Caco-2 (cell line): Measurements from ENCODE around the gene TTLL8. TPM values are rescaled to one million over a fixed set of nuclear protein-coding genes. Genes with fewer than 3 reads are reported as not detected.

Experiments
- BruUV-seq: library from RNA; stranded (reverse); fragments of 400-500 nt; replicated peaks from 2 replicates; lab custom pipeline; 2021; lab: Mats Ljungman, UMichigan
- CTCF ChIA-PET: fragments of 300-600 bp; sonication (Branson Sonifier 250); formaldehyde crosslinking; loops from one replicate; lab custom pipeline; 2022; ENCODE audit warnings: antibody characterized with exemption; lab: Charles Lee
- POLR2A ChIA-PET: fragments of 300-600 bp; sonication (Branson Sonifier 250); formaldehyde crosslinking; loops from one replicate; lab custom pipeline; 2022; ENCODE audit warnings: antibody characterized with exemption; lab: Charles Lee
- DNase-seq, 2 experiments: peaks; one replicate each; pipeline versions ENCODE4 v3.0.0 to v3.0.0-alpha.2; 2020 to 2022
- H3K27me3 ChIP-seq: replicated peaks from 2 replicates; pipeline ENCODE4 v1.6.0; 2011; ENCODE audit warnings: low read length; ENCODE audit not compliant: control insufficient read depth, insufficient read depth
- H3K36me3 ChIP-seq: 2 replicates; pipeline ENCODE4 v1.5.1; 2011; ENCODE audit warnings: low read length; ENCODE audit not compliant: control insufficient read depth, insufficient read depth
- H3K4me1 ChIP-seq: fragments of 250-450 bp; sonication (Bioruptor Pico); 2 replicates; pipeline ENCODE4 v1.5.1; 2020; ENCODE audit warnings: mild to moderate bottlenecking
- H3K4me3 ChIP-seq: 2 replicates; pipeline ENCODE4 v1.5.1; 2011; ENCODE audit warnings: low read depth, mild to moderate bottlenecking, control low read depth, low read length
- H3K9me3 ChIP-seq: fragments of 250-450 bp; sonication (Bioruptor Pico); 2 replicates; pipeline ENCODE4 v1.5.1; 2020; ENCODE audit warnings: mild to moderate bottlenecking, moderate library complexity
- H3K27ac Mint-ChIP-seq: one replicate; pipeline ENCODE4 v1.8.0; 2022; ENCODE audit warnings: mixed read lengths; ENCODE audit not compliant: unreplicated experiment
- H3K27me3 Mint-ChIP-seq: one replicate; pipeline ENCODE4 v1.8.0; 2022; ENCODE audit warnings: mixed read lengths; ENCODE audit not compliant: insufficient read depth, unreplicated experiment
- H3K36me3 Mint-ChIP-seq: one replicate; pipeline ENCODE4 v1.8.0; 2022; ENCODE audit warnings: mild to moderate bottlenecking, mixed read lengths; ENCODE audit not compliant: insufficient read depth, unreplicated experiment
- H3K4me1 Mint-ChIP-seq: one replicate; pipeline ENCODE4 v1.8.0; 2022; ENCODE audit warnings: low read depth, mixed read lengths; ENCODE audit not compliant: unreplicated experiment
- H3K4me3 Mint-ChIP-seq: one replicate; pipeline ENCODE4 v1.8.0; 2022; ENCODE audit warnings: mild to moderate bottlenecking, moderate library complexity, mixed read lengths; ENCODE audit not compliant: unreplicated experiment
- H3K9me3 Mint-ChIP-seq: one replicate; pipeline ENCODE4 v1.8.0; 2022; ENCODE audit warnings: mixed read lengths; ENCODE audit not compliant: unreplicated experiment
- intact Hi-C: fragments of 100-400 bp; cut with micrococcal nuclease; formaldehyde crosslinking; loops from one replicate; pipeline ENCODE4 v1.10.0; 2022; ENCODE audit not compliant: unreplicated experiment
- total RNA-seq: library from RNA; stranded (reverse); gene quantifications from 2 replicates; pipeline ENCODE4 v1.2.3, GENCODE V29; 2022
- TF ChIP-seq, protein P1 (sequence below), 2 experiments: fragments of 200-600 bp in 1 of 2; IDR thresholded peaks; 1 replicate in 1 of 2; 2 replicates in 1 of 2; pipeline versions ENCODE4 v1.5.1 to v1.8.0; 2011 to 2022; ENCODE audit warnings: antibody characterized with exemption in 1 of 2, control low read depth in 1 of 2, inconsistent platforms in 1 of 2, low read depth in 1 of 2, low read length in 1 of 2, mild to moderate bottlenecking in 1 of 2, moderate library complexity in 1 of 2; ENCODE audit not compliant: insufficient read depth in 1 of 2, severe bottlenecking in 1 of 2, unreplicated experiment in 1 of 2

Gene TTLL8
- total RNA-seq, 1 experiment from 2014 or later, result not detected

DNA sequence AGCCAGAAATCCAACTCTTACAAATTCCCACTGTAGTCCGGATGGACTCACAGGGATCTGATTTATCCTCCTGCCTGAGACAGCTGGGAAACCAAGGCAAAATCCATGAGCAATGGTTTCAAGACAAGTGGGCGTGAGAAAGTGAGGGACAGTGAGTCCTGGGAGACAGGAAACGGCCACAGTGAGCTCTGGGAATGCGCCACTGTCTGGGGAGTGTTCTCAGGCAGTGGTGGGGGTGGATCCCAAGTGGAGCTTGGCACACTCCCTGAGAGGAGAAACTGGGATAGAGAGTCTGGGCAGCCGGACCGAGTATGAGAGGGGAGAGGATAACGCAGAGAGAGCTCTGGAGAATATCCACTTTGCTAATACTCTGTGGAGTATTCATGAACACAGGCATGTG is 55.3 kb downstream of the TTLL8 start:
- H3K4me1 ChIP-seq, result no peaks in the 10 kb centered on the region; the same call in 1 of the 2 replicates
- no peak overlapping the region for H3K4me3 ChIP-seq
- H3K27ac Mint-ChIP-seq, result no peak overlapping the region
- no peaks in the 10 kb centered on the region for H3K36me3 ChIP-seq
- H3K27me3 ChIP-seq, result no peaks in the 10 kb centered on the region
- H3K9me3 ChIP-seq, result no peaks in the 10 kb centered on the region
- TF ChIP-seq, protein P1, sequence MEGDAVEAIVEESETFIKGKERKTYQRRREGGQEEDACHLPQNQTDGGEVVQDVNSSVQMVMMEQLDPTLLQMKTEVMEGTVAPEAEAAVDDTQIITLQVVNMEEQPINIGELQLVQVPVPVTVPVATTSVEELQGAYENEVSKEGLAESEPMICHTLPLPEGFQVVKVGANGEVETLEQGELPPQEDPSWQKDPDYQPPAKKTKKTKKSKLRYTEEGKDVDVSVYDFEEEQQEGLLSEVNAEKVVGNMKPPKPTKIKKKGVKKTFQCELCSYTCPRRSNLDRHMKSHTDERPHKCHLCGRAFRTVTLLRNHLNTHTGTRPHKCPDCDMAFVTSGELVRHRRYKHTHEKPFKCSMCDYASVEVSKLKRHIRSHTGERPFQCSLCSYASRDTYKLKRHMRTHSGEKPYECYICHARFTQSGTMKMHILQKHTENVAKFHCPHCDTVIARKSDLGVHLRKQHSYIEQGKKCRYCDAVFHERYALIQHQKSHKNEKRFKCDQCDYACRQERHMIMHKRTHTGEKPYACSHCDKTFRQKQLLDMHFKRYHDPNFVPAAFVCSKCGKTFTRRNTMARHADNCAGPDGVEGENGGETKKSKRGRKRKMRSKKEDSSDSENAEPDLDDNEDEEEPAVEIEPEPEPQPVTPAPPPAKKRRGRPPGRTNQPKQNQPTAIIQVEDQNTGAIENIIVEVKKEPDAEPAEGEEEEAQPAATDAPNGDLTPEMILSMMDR (IDR thresholded peaks at IDR 0.05; ENCODE audit: insufficient read depth in 1 of 2, low read depth in 1 of 2, low read length in 1 of 2, severe bottlenecking in 1 of 2, unreplicated experiment in 1 of 2), result no peak
- intact Hi-C loops, result no loop called here
- ChIA-PET CTCF (interaction anchor here (1.1 kb wide), 1 partner anchor 28 kb away, joined by 3 read pairs; no protein-coding TSS in a partner anchor), POLR2A (no interaction called here)
- no peaks in the 10 kb centered on the region for H3K27me3 Mint-ChIP-seq
- no TSS peak for BruUV-seq
- H3K4me1 Mint-ChIP-seq, result peaks cover 9% of the 10 kb centered on the region
- H3K4me3 Mint-ChIP-seq, result no peak overlapping the region
- no peaks in the 10 kb centered on the region for H3K36me3 Mint-ChIP-seq
- DNase-seq, result no peak
- H3K9me3 Mint-ChIP-seq, result no peaks in the 10 kb centered on the region

DNA sequence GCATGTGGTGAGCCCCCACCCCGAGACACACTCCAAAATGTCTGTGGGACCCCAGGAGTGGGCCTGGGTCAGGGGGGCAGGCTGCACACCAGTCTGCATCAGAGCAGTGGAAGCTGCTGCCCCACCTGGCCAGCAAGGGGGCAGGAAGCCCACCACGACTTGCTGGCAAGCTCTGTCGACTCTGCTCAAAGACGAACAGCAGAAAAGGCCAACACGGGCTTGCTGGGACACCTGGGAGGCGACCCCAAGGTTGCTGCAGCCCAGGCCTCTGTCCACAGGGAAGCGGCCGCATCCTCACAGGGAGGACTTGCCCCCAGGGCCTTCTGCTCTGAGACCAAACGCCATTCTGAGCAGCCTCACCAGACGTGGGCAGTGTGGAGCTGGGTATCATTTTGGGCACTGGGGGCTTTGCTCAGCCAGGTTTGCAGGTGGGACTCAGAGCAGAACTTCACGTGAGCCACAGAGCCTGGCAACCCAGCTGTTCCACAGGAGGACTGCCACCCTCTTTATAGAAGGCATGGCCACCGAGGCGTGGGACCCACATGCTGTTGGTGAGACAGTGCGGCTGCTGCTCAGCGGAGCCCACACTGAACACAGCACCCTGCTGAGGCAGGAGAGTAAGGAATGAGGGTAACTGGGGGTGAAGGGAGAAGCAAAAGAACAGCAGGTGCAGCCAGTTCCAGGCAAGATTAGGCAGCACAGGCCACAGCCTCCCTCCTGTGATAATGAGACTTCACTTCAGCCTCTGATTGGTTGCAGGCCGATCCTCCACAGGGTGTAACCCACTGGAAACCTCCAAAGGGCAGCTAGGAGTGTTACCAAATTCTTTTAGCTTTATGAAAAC is 56.5 kb downstream of the TTLL8 start:
- H3K4me3 Mint-ChIP-seq, result no peak overlapping the region
- H3K4me3 ChIP-seq, result no peak overlapping the region
- intact Hi-C loops, result no loop called here
- TF ChIP-seq, protein P1 (IDR thresholded peaks at IDR 0.05; ENCODE audit: insufficient read depth in 1 of 2, low read depth in 1 of 2, low read length in 1 of 2, severe bottlenecking in 1 of 2, unreplicated experiment in 1 of 2), result no peak
- no peaks in the 10 kb centered on the region for H3K36me3 Mint-ChIP-seq
- no peaks in the 10 kb centered on the region for H3K9me3 Mint-ChIP-seq
- H3K27ac Mint-ChIP-seq, result no peak overlapping the region
- H3K4me1 ChIP-seq, result no peaks in the 10 kb centered on the region; the same call in 1 of the 2 replicates
- no peaks in the 10 kb centered on the region for H3K9me3 ChIP-seq
- H3K36me3 ChIP-seq, result no peaks in the 10 kb centered on the region
- DNase-seq, result no peak
- no peaks in the 10 kb centered on the region for H3K27me3 ChIP-seq
- ChIA-PET CTCF (interaction anchor here (0.6 to 1.1 kb wide), 2 partner anchors 29 to 65 kb away, joined by 3 to 4 read pairs; no protein-coding TSS in a partner anchor), POLR2A (no interaction called here)
- no peaks in the 10 kb centered on the region for H3K27me3 Mint-ChIP-seq
- BruUV-seq, result no TSS peak
- peaks cover 9% of the 10 kb centered on the region for H3K4me1 Mint-ChIP-seq

DNA sequence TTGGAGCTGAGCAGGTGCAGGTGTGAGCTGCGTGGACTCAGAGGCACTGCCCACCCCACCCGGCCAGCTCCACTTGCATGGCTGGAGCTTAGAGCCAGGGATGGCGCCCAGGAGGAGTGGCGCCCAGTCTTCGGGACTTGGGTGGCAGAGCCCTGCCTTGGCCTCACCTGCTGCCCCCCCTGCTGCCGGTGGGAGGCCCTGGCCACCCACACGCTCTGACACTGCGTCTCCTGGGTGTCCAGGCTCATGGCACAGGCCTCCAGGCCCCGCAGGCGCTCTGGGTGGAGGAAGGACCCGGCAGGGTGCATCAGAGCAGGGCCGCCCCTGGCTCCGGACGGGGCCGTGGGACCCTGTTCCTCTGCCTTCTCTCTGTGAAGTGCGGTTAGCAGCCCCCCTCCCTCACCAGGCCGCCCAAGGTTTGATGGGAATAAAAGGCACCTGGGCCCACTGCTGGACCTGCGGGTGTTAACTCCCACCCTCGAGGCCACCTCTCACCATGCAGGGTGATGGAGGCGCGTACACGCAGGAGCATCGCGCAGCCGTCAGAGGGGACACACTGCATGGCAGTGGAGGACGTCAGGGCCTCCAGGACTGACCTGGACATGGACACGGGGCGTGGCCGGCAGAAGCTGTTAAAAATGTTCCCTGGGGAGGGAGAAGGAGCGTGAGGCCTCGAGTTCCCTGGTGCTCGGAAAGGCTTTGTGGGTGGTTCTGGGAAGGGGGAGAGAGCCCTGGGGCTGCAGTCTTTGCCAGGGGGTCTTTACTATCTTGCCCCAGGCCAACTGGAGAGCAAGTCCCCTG is 57.3 kb downstream of the TTLL8 start:
- TF ChIP-seq, protein P1 (IDR thresholded peaks at IDR 0.05; ENCODE audit: insufficient read depth in 1 of 2, low read depth in 1 of 2, low read length in 1 of 2, severe bottlenecking in 1 of 2, unreplicated experiment in 1 of 2), result no peak
- ChIA-PET CTCF (no interaction called here), POLR2A (no interaction called here)
- H3K9me3 Mint-ChIP-seq, result no peaks in the 10 kb centered on the region
- Histone ChIP-seq H3K4me3 (no peak overlapping the region), H3K27me3 (no peaks in the 10 kb centered on the region), H3K4me1 (no peaks in the 10 kb centered on the region), H3K9me3 (no peaks in the 10 kb centered on the region), H3K36me3 (no peaks in the 10 kb centered on the region)
- no peak overlapping the region for H3K4me3 Mint-ChIP-seq
- no peak overlapping the region for H3K27ac Mint-ChIP-seq
- no TSS peak for BruUV-seq
- no peaks in the 10 kb centered on the region for H3K27me3 Mint-ChIP-seq
- no peak for DNase-seq
- H3K4me1 Mint-ChIP-seq, result peaks cover 9% of the 10 kb centered on the region
- intact Hi-C loops, result no loop called here
- no peaks in the 10 kb centered on the region for H3K36me3 Mint-ChIP-seq
